Stimulated activated CD8-positive, alpha-beta memory T cell treated with anti-CD3 and anti-CD28 coated beads, Interleukin-12 subunit alpha, Interleukin-12 subunit beta, amount 100 ng/mL, for 24 hours (primary cell): ENCODE data around the gene LCA5L.
"Not testable (repeated sequence)": the region's sequence is repeated elsewhere in the genome, so short reads cannot be mapped to it uniquely, and the experiment has no call there.

Experiments
- DNase-seq: peaks from one replicate; pipeline ENCODE4 v3.0.0-alpha.2; 2020; ENCODE audit errors: extremely low read depth

The LCA5L gene

GRCh38 chr21:39451332-39452206 is 6.0 kb upstream of the LCA5L start, which contains the start of gene SH3BGR:
SH3BGR (plus strand) TSS chr21:39451970; CDS start chr21:39452097, 127 bp downstream.
- no peak for DNase-seq

- no peak for DNase-seq
These were observed 1.7 kb upstream of the LCA5L start for GRCh38 chr21:39447264-39447663.

- DNase-seq, result no peak
These were observed 977 bp downstream of the LCA5L start for GRCh38 chr21:39444421-39445180.

GRCh38 chr21:39441502-39442475 is 3.8 kb downstream of the LCA5L start:
- no peak for DNase-seq

GRCh38 chr21:39439232-39439631 is 6.3 kb downstream of the LCA5L start:
- no peak for DNase-seq

GRCh38 chr21:39434950-39435349 is 10.6 kb downstream of the LCA5L start:
- DNase-seq, result no peak

GRCh38 chr21:39430954-39431353 is 14.6 kb downstream of the LCA5L start:
- DNase-seq, result no peak

GRCh38 chr21:39430457-39430856 is 15.1 kb downstream of the LCA5L start:
- no peak for DNase-seq

- no peak for DNase-seq
These were observed 15.6 kb downstream of the LCA5L start for GRCh38 chr21:39430016-39430415.

- no peak for DNase-seq
These were observed 16.1 kb downstream of the LCA5L start for GRCh38 chr21:39429445-39429844.

- DNase-seq, result no peak
These were observed 22.9 kb downstream of the LCA5L start for GRCh38 chr21:39422527-39423241.

GRCh38 chr21:39419204-39419603 is 26.4 kb downstream of the LCA5L start:
- not testable (repeated sequence) for DNase-seq

- DNase-seq, result no peak
These were observed 39.5 kb downstream of the LCA5L start for GRCh38 chr21:39406065-39406464.

GRCh38 chr21:39400173-39400572 is 45.4 kb downstream of the LCA5L start:
- DNase-seq, result no peak

GRCh38 chr21:39397646-39398385 is 47.8 kb downstream of the LCA5L start:
- no peak for DNase-seq

GRCh38 chr21:39392981-39393380 is 52.6 kb downstream of the LCA5L start:
- DNase-seq, result no peak

GRCh38 chr21:39390212-39390765 is 55.3 kb downstream of the LCA5L start:
- no peak for DNase-seq

- no peak for DNase-seq
These were observed 56.8 kb downstream of the LCA5L start for GRCh38 chr21:39388811-39389155.

- DNase-seq, result peak; percentile 73
These were observed 57.4 kb downstream of the LCA5L start for GRCh38 chr21:39388038-39388810.
